Endothelial cell of umbilical vein (primary cell): Measurements from ENCODE around the gene OPTN. TPM values are rescaled to one million over a fixed set of nuclear protein-coding genes. Genes with fewer than 3 reads are reported as not detected.

Experiments
- BruUV-seq: library from RNA; stranded (reverse); fragments of 400-500 nt; replicated peaks from 2 replicates; lab custom pipeline; 2021; lab: Mats Ljungman, UMichigan
- CTCF ChIA-PET: fragments of 300-600, 350-600 bp; sonication (Branson Sonifier 250); formaldehyde crosslinking; loops from one replicate; lab custom pipeline; 2021; ENCODE audit warnings: antibody characterized with exemption, inconsistent platforms; lab: Charles Lee
- POLR2A ChIA-PET: fragments of 300-600, 350-600 bp; sonication (Branson Sonifier 250); formaldehyde crosslinking; loops from one replicate; lab custom pipeline; 2021; ENCODE audit warnings: antibody characterized with exemption, inconsistent platforms; lab: Charles Lee
- DNase-seq: peaks from one replicate; pipeline ENCODE4 v3.0.0-alpha.2; 2011; ENCODE audit warnings: low read depth, low spot score
- FAIRE-seq: peaks from 2 replicates; lab custom pipeline; 2011; peaks lifted over from hg19 to GRCh38; lab: Jason Lieb, UNC
- H2AFZ ChIP-seq: 2 replicates; pipeline ENCODE4 v1.6.0; 2012; ENCODE audit warnings: low read depth, low read length, control low read depth, inconsistent platforms
- H3K27ac ChIP-seq: 2 replicates; pipeline ENCODE4 v1.5.1; 2011; ENCODE audit warnings: low read depth, mild to moderate bottlenecking, control low read depth, low read length, moderate library complexity; ENCODE audit not compliant: insufficient read depth
- H3K27me3 ChIP-seq, 2 experiments: 2 replicates each; pipeline versions ENCODE4 v1.6.0 to v1.6.1; 2011; ENCODE audit warnings: low read length in 2 of 2, mixed read lengths in 1 of 2; ENCODE audit not compliant: control insufficient read depth in 2 of 2, insufficient read depth in 2 of 2
- H3K36me3 ChIP-seq, 2 experiments: 2 replicates in 1 of 2; 3 replicates in 1 of 2; pipeline ENCODE4 v1.5.1; 2011; ENCODE audit warnings: low read length in 2 of 2, mild to moderate bottlenecking in 1 of 2, moderate library complexity in 1 of 2; ENCODE audit not compliant: control insufficient read depth in 2 of 2, insufficient read depth in 2 of 2; ENCODE audit errors: extremely low read depth in 1 of 2
- H3K4me1 ChIP-seq: 3 replicates; pipeline ENCODE4 v1.5.1; 2011; ENCODE audit warnings: mild to moderate bottlenecking, low read length; ENCODE audit not compliant: control insufficient read depth, insufficient read depth; ENCODE audit errors: extremely low read depth
- H3K4me2 ChIP-seq: 2 replicates; pipeline ENCODE4 v1.6.1; 2011; ENCODE audit warnings: low read length, control low read depth, mixed read lengths; ENCODE audit not compliant: insufficient read depth
- H3K4me3 ChIP-seq, 3 experiments: fragments of 200-600 bp in 1 of 3; sonication (generic), shearing (Covaris generic) in 1 of 3; replicated peaks in 1 of 3; 2 replicates each; pipeline ENCODE4 v1.5.1; 2011 to 2016; ENCODE audit warnings: control low read depth in 3 of 3, low read length in 3 of 3, mild to moderate bottlenecking in 2 of 3, inconsistent platforms in 1 of 3, low read depth in 1 of 3, moderate library complexity in 1 of 3; ENCODE audit not compliant: insufficient read depth in 1 of 3
- H3K79me2 ChIP-seq: 2 replicates; pipeline ENCODE4 v1.6.0; 2012; ENCODE audit warnings: low read length, inconsistent platforms; ENCODE audit not compliant: control insufficient read depth, insufficient read depth
- H3K9ac ChIP-seq: replicated peaks from 2 replicates; pipeline ENCODE3; 2011; ENCODE audit warnings: low read length, control low read depth; ENCODE audit not compliant: insufficient read depth; ENCODE audit errors: extremely low read depth
- H3K9me1 ChIP-seq: replicated peaks from 3 replicates; pipeline ENCODE4 v1.6.0; 2011; ENCODE audit warnings: mild to moderate bottlenecking, low read length; ENCODE audit not compliant: control insufficient read depth, insufficient read depth; ENCODE audit errors: extremely low read depth
- H3K9me3 ChIP-seq: replicated peaks from 2 replicates; pipeline ENCODE4 v1.5.1; 2012; ENCODE audit warnings: low read length, inconsistent platforms; ENCODE audit not compliant: control insufficient read depth, insufficient read depth
- H4K20me1 ChIP-seq: replicated peaks from 2 replicates; pipeline ENCODE3; 2011; ENCODE audit warnings: mild to moderate bottlenecking, low read length; ENCODE audit not compliant: control insufficient read depth, insufficient read depth; ENCODE audit errors: extremely low read depth
- FOS ChIP-seq: IDR thresholded peaks from 2 replicates; pipeline ENCODE4 v1.6.1; 2011; ENCODE audit warnings: mild to moderate bottlenecking, low read length, moderate library complexity, borderline replicate concordance; ENCODE audit not compliant: insufficient read depth
- GATA2 ChIP-seq: IDR thresholded peaks from 2 replicates; pipeline ENCODE4 v1.7.0; 2011; ENCODE audit warnings: low read depth, mild to moderate bottlenecking, moderate library complexity, mixed read lengths, low read length; ENCODE audit not compliant: insufficient read length, insufficient read depth
- JUN ChIP-seq: IDR thresholded peaks from 2 replicates; pipeline ENCODE4 v1.6.1; 2011; ENCODE audit warnings: borderline replicate concordance, low read depth; ENCODE audit not compliant: insufficient read length, insufficient read depth
- MYC ChIP-seq: IDR thresholded peaks from one replicate; pipeline ENCODE4 v1.6.1; 2011; ENCODE audit warnings: mild to moderate bottlenecking, low read depth, low read length
- dilution Hi-C: fragments of 300-500 bp; cut with MboI; formaldehyde crosslinking; loops from one replicate; pipeline ENCODE4 v1.15.0; 2019; ENCODE audit warnings: low sequenced_read_pairs; ENCODE audit not compliant: extremely low pct_ligation_motif_present
- intact Hi-C: fragments of 100-400 bp; cut with micrococcal nuclease; formaldehyde crosslinking; loops from one replicate; pipeline ENCODE4 v1.10.0; 2022
- polyA plus RNA-seq, 4 experiments: library from polyadenylated mRNA; depleted of rRNA in 3 of 4; stranded (reverse) in 3 of 4; unstranded in 1 of 4; fragments of >200 nt; gene quantifications; 2 replicates each; pipeline versions ENCODE4 v1.2.1 to v1.2.3, GENCODE V29; 2011 to 2012; ENCODE audit warnings: missing spikeins in 1 of 4
- total RNA-seq: library from RNA; stranded (reverse); gene quantifications from 2 replicates; pipeline ENCODE4 v1.2.3, GENCODE V29; 2021
- TF ChIP-seq, protein P1 (sequence below), 2 donors: IDR thresholded peaks; 1 replicate in 1 of 2; 2 replicates in 1 of 2; pipeline ENCODE4 v1.5.1; 2011; ENCODE audit warnings: low read length in 2 of 2, mild to moderate bottlenecking in 2 of 2, moderate library complexity in 2 of 2, control low read depth in 1 of 2, inconsistent platforms in 1 of 2, low read depth in 1 of 2; ENCODE audit not compliant: insufficient read depth in 1 of 2; ENCODE audit errors: extremely low read depth in 1 of 2

The OPTN gene
- total and polyA plus RNA-seq, 2 donors (not counting 3 experiments of a cell fraction or from before 2014, with no cell fraction given), result 22.7 to 94.2 TPM

DNA sequence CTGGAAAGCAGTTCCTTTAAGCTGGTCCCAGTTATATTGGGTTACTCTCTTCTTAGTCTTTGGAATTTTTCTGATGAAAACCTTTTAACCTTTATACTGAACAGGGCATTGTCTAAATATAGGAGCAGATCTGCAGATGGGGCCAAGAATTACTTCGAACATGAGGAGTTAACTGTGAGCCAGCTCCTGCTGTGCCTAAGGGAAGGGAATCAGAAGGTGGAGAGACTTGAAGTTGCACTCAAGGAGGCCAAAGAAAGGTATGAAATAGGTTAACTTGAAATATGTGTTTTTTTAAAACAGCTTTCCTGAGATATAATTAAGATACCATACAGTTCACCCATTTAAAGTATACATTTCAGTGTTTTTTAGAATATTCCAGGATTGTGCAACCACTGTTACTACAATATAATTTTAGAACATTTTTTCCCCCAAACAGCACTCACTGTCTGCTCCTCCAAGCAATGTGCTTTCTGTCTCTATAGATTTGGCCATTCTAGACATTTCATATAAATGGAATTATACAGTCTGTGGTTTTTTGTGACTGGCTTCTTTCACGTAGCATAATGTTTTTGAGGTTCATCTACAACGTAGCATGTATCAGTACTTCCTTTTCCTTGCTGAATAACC, 18.9 kb downstream of the OPTN start:
- TF ChIP-seq GATA2 (no peak), MYC (no peak), FOS (no peak), JUN (no peak)
- TF ChIP-seq, protein P1, sequence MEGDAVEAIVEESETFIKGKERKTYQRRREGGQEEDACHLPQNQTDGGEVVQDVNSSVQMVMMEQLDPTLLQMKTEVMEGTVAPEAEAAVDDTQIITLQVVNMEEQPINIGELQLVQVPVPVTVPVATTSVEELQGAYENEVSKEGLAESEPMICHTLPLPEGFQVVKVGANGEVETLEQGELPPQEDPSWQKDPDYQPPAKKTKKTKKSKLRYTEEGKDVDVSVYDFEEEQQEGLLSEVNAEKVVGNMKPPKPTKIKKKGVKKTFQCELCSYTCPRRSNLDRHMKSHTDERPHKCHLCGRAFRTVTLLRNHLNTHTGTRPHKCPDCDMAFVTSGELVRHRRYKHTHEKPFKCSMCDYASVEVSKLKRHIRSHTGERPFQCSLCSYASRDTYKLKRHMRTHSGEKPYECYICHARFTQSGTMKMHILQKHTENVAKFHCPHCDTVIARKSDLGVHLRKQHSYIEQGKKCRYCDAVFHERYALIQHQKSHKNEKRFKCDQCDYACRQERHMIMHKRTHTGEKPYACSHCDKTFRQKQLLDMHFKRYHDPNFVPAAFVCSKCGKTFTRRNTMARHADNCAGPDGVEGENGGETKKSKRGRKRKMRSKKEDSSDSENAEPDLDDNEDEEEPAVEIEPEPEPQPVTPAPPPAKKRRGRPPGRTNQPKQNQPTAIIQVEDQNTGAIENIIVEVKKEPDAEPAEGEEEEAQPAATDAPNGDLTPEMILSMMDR (IDR thresholded peaks at IDR 0.05; ENCODE audit: extremely low read depth in 1 of 2, insufficient read depth in 1 of 2, low read depth in 1 of 2, low read length in 2 of 2), result no peak
- H3K4me2 ChIP-seq, result no peak overlapping the region
- H3K27ac ChIP-seq, result no peak overlapping the region
- no peaks in the 10 kb centered on the region for H3K79me2 ChIP-seq
- FAIRE-seq, result no peak
- no peaks in the 10 kb centered on the region for H3K9me3 ChIP-seq
- H4K20me1 ChIP-seq, result no peaks in the 10 kb centered on the region
- no peak overlapping the region for H3K4me3 ChIP-seq
- CTCF ChIA-PET, result no interaction called here
- no peak overlapping the region for H3K9ac ChIP-seq
- DNase-seq, result no peak
- dilution Hi-C loops, result no loop called here
- intact Hi-C loops, result no loop called here
- H3K9me1 ChIP-seq, result no peaks in the 10 kb centered on the region
- no peaks in the 10 kb centered on the region for H3K4me1 ChIP-seq
- H3K36me3 ChIP-seq, result peaks cover 19 to 33% of the 10 kb centered on the region in 2 experiments
- H3K27me3 ChIP-seq, result no peaks in the 10 kb centered on the region
- POLR2A ChIA-PET, result no interaction called here
- no TSS peak for BruUV-seq
- no peak overlapping the region for H2AFZ ChIP-seq
